T-helper 2 cell treated with Interferon-gamma antibody and Interleukin-4, amounts not matched to agents 5 μg/mL and 100 μg/mL, for 36 hours (primary cell): ENCODE measurements around the gene ELOVL6.

Experiments used
- DNase-seq: peaks from one replicate; pipeline ENCODE4 v3.0.0; 2021; ENCODE audit warnings: low spot score
- H3K27ac Mint-ChIP-seq: one replicate; pipeline ENCODE4 v1.8.0; 2021; ENCODE audit warnings: mild to moderate bottlenecking, mixed read lengths
- H3K27me3 Mint-ChIP-seq: one replicate; pipeline ENCODE4 v1.8.0; 2021; ENCODE audit warnings: low read depth, mixed read lengths
- H3K36me3 Mint-ChIP-seq: one replicate; pipeline ENCODE4 v1.8.0; 2021; ENCODE audit warnings: low read depth, mixed read lengths
- H3K4me1 Mint-ChIP-seq: one replicate; pipeline ENCODE4 v1.8.0; 2021; ENCODE audit warnings: low read depth, mixed read lengths
- H3K4me3 Mint-ChIP-seq: one replicate; pipeline ENCODE4 v1.8.0; 2022; ENCODE audit warnings: mild to moderate bottlenecking, moderate library complexity, mixed read lengths
- H3K9me3 Mint-ChIP-seq: one replicate; pipeline ENCODE4 v1.8.0; 2021; ENCODE audit warnings: mixed read lengths

ELOVL6 gene

GRCh38 chr4:109998867-109999584, 199.4 kb downstream of the ELOVL6 start:
- H3K4me1 Mint-ChIP-seq: peaks cover 9% of the 10 kb centered on the region
- no peak for DNase-seq
- peaks cover 16% of the 10 kb centered on the region for H3K27me3 Mint-ChIP-seq
- H3K27ac Mint-ChIP-seq: no peak overlapping the region
- H3K9me3 Mint-ChIP-seq: no peaks in the 10 kb centered on the region
- no peak overlapping the region for H3K4me3 Mint-ChIP-seq
- no peaks in the 10 kb centered on the region for H3K36me3 Mint-ChIP-seq

- Mint-ChIP-seq H3K27ac (no peak overlapping the region), H3K36me3 (no peaks in the 10 kb centered on the region), H3K4me3 (no peak overlapping the region), H3K4me1 (peaks cover 4% of the 10 kb centered on the region), H3K27me3 (peaks cover 16% of the 10 kb centered on the region), H3K9me3 (no peaks in the 10 kb centered on the region)
- no peak for DNase-seq
Measured at GRCh38 chr4:109996526-109996925, 201.9 kb downstream of the ELOVL6 start.
